SJSA1 (cell line): Measurements from ENCODE around the gene HDDC3. TPM values are rescaled to one million over a fixed set of nuclear protein-coding genes. Genes with fewer than 3 reads are reported as not detected.

Source experiments
- DNase-seq, 2 experiments: peaks; one replicate each; pipeline ENCODE4 v3.0.0-alpha.2; 2015 to 2020; ENCODE audit warnings: low spot score in 2 of 2, low read depth in 1 of 2
- H3K27ac ChIP-seq: fragments of 250-450 bp; sonication (Bioruptor Pico); 2 replicates; pipeline ENCODE4 v1.5.1; 2020; ENCODE audit warnings: mild to moderate bottlenecking, moderate library complexity
- H3K27me3 ChIP-seq: fragments of 250-450 bp; sonication (Bioruptor Pico); replicated peaks from 2 replicates; pipeline ENCODE4 v1.5.1; 2020; ENCODE audit warnings: mild to moderate bottlenecking, moderate library complexity
- H3K36me3 ChIP-seq: fragments of 250-450 bp; sonication (Bioruptor Pico); 2 replicates; pipeline ENCODE4 v1.5.1; 2020; ENCODE audit warnings: mild to moderate bottlenecking
- H3K4me1 ChIP-seq: fragments of 250-450 bp; sonication (Bioruptor Pico); replicated peaks from 2 replicates; pipeline ENCODE4 v1.6.1; 2021; ENCODE audit warnings: mild to moderate bottlenecking
- H3K4me3 ChIP-seq: fragments of 250-450 bp; sonication (Bioruptor Pico); 2 replicates; pipeline ENCODE4 v1.5.1; 2020; ENCODE audit warnings: mild to moderate bottlenecking
- H3K9me3 ChIP-seq: fragments of 250-450 bp; sonication (Bioruptor Pico); replicated peaks from 2 replicates; pipeline ENCODE4 v1.5.1; 2020; ENCODE audit warnings: mild to moderate bottlenecking
- total RNA-seq: library from RNA; depleted of rRNA; stranded (reverse); fragments of >200 nt; shearing (Covaris generic); gene quantifications from 2 replicates; pipeline ENCODE4 v1.2.3, GENCODE V29; 2014; rRNA removed

HDDC3 gene
- total RNA-seq, 1 experiment from 2014 or later = 10.0 TPM

GRCh38 chr15:90881978-90882721 is 50.2 kb downstream of the HDDC3 start:
- Histone ChIP-seq H3K4me3 (no peak overlapping the region), H3K27me3 (no peaks in the 10 kb centered on the region), H3K36me3 (peaks cover 61% of the 10 kb centered on the region), H3K9me3 (no peaks in the 10 kb centered on the region), H3K27ac (no peak overlapping the region), H3K4me1 (peaks cover 10% of the 10 kb centered on the region)
- DNase-seq = no peak

GRCh38 chr15:90881181-90881977 is 51.0 kb downstream of the HDDC3 start:
- Histone ChIP-seq H3K4me1 (peaks cover 9% of the 10 kb centered on the region), H3K27me3 (no peaks in the 10 kb centered on the region), H3K36me3 (peaks cover 69% of the 10 kb centered on the region), H3K27ac (no peak overlapping the region), H3K4me3 (no peak overlapping the region), H3K9me3 (no peaks in the 10 kb centered on the region)
- DNase-seq = no peak

- Histone ChIP-seq H3K36me3 (peaks cover 77% of the 10 kb centered on the region), H3K9me3 (no peaks in the 10 kb centered on the region), H3K4me3 (no peak overlapping the region), H3K4me1 (peaks cover under 1% of the 10 kb centered on the region), H3K27ac (no peak overlapping the region), H3K27me3 (no peaks in the 10 kb centered on the region)
- DNase-seq = no peak
Observed at GRCh38 chr15:90880381-90881145, 51.8 kb downstream of the HDDC3 start.

Other genes starting within 250 kb of the HDDC3 start
- 25.0 and 51.0 TPM in 2 replicates for gene BLM, start 215.2 kb downstream of the HDDC3 start, total RNA-seq
- 75.0 and 92.8 TPM in 2 replicates for gene FURIN, start 64.0 kb downstream of the HDDC3 start, total RNA-seq
- gene FES, start 48.0 kb downstream of the HDDC3 start, total RNA-seq = 0.16 TPM in 1 of 2 replicates, not detected in the other
- 0.85 and 3.9 TPM in 2 replicates for gene MAN2A2, start 29.2 kb downstream of the HDDC3 start, total RNA-seq
- 67.9 and 75.5 TPM in 2 replicates for gene UNC45A, start 2.7 kb upstream of the HDDC3 start, total RNA-seq
- 31.2 and 51.3 TPM in 2 replicates for gene RCCD1, start 22.3 kb upstream of the HDDC3 start, total RNA-seq
- 455 and 500 TPM in 2 replicates for gene PRC1, start 62.0 kb upstream of the HDDC3 start, total RNA-seq
- gene VPS33B, start 90.0 kb upstream of the HDDC3 start, total RNA-seq = 5.4 and 6.0 TPM in 2 replicates
- gene SV2B, start 167.7 kb upstream of the HDDC3 start, total RNA-seq = not detected in 2 replicates